GM15510 (cell line): ENCODE measurements around the gene SLC11A2.

Experiments used
- POLR2A ChIP-seq: IDR thresholded peaks from 3 replicates; pipeline ENCODE4 v1.6.1; 2011; ENCODE audit warnings: borderline replicate concordance; ENCODE audit not compliant: insufficient read length; ENCODE audit errors: extremely low read depth

The SLC11A2 gene

GRCh38 chr12:51013441-51013840 is 12.7 kb downstream of the SLC11A2 start:
- TF ChIP-seq POLR2A = no peak

GRCh38 chr12:51012570-51013236 is 13.5 kb downstream of the SLC11A2 start:
- TF ChIP-seq POLR2A = no peak

- no peak for TF ChIP-seq POLR2A
These were observed 14.2 kb downstream of the SLC11A2 start for GRCh38 chr12:51011955-51012354.

- no peak for TF ChIP-seq POLR2A
These were observed 17.1 kb downstream of the SLC11A2 start for GRCh38 chr12:51009056-51009440.

- TF ChIP-seq POLR2A = no peak
These were observed 17.7 kb downstream of the SLC11A2 start for GRCh38 chr12:51008329-51009055.

GRCh38 chr12:51005671-51006070 is 20.5 kb downstream of the SLC11A2 start:
- TF ChIP-seq POLR2A = no peak

- no peak for TF ChIP-seq POLR2A
These were observed 21.2 kb downstream of the SLC11A2 start for GRCh38 chr12:51005030-51005429.

- no peak for TF ChIP-seq POLR2A
These were observed 21.7 kb downstream of the SLC11A2 start for GRCh38 chr12:51004504-51004903.

GRCh38 chr12:51001799-51002198 is 24.4 kb downstream of the SLC11A2 start:
- no peak for TF ChIP-seq POLR2A

- no peak for TF ChIP-seq POLR2A
These were observed 25.9 kb downstream of the SLC11A2 start for GRCh38 chr12:51000245-51000644.

- TF ChIP-seq POLR2A = no peak
These were observed 27.1 kb downstream of the SLC11A2 start for GRCh38 chr12:50999093-50999492.

GRCh38 chr12:50992819-50993218 is 33.4 kb downstream of the SLC11A2 start:
- no peak for TF ChIP-seq POLR2A

- no peak for TF ChIP-seq POLR2A
These were observed 34.9 kb downstream of the SLC11A2 start for GRCh38 chr12:50991291-50991690.

- no peak for TF ChIP-seq POLR2A
These were observed 35.4 kb downstream of the SLC11A2 start for GRCh38 chr12:50990791-50991190.

- TF ChIP-seq POLR2A = no peak
These were observed 35.9 kb downstream of the SLC11A2 start for GRCh38 chr12:50990147-50990727.

GRCh38 chr12:50988871-50989270 is 37.3 kb downstream of the SLC11A2 start:
- TF ChIP-seq POLR2A = no peak

- TF ChIP-seq POLR2A = no peak
These were observed 38.1 kb downstream of the SLC11A2 start for GRCh38 chr12:50988051-50988450.
